Loucy (cell line): Measurements from ENCODE around the gene MKLN1.

Experiments used
- EZH2phosphoT487 ChIP-seq: fragments of 200-600 bp; IDR thresholded peaks from 2 replicates; pipeline ENCODE4 v1.6.1; 2018; ENCODE audit warnings: antibody characterized with exemption, mild to moderate bottlenecking, moderate library complexity, borderline replicate concordance
- TF ChIP-seq, protein P1 (sequence below): fragments of 200-600 bp; sonication (generic); conservative IDR thresholded peaks from 2 replicates; pipeline ENCODE4 v1.5.1; 2014; ENCODE audit warnings: mild to moderate bottlenecking, antibody characterized with exemption, low read length

DNA sequence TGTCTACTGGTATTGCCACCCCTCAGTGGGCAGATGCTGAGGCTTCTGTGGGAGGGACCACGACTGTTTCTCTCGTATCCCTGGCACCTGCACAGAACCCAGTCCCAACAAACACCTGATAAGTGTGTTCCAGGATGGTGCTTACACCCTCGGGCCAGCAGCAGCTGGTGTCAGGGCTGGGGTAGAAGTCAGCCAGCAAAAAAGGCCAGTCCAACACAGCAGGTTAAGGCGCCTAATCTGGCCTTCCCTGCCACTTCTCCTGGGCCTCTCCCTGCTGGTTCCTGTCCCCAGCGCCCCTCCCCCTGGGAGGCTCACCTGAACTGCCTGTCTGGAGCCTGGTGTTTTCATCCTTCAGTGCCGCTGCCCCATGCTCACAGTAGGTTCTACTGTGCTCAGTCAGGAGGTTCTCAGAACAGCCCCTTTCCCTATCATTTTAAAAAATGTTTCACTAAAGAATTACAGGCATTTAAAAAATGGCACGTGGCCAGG, 208.7 kb downstream of the MKLN1 start:
- TF ChIP-seq, protein P1, sequence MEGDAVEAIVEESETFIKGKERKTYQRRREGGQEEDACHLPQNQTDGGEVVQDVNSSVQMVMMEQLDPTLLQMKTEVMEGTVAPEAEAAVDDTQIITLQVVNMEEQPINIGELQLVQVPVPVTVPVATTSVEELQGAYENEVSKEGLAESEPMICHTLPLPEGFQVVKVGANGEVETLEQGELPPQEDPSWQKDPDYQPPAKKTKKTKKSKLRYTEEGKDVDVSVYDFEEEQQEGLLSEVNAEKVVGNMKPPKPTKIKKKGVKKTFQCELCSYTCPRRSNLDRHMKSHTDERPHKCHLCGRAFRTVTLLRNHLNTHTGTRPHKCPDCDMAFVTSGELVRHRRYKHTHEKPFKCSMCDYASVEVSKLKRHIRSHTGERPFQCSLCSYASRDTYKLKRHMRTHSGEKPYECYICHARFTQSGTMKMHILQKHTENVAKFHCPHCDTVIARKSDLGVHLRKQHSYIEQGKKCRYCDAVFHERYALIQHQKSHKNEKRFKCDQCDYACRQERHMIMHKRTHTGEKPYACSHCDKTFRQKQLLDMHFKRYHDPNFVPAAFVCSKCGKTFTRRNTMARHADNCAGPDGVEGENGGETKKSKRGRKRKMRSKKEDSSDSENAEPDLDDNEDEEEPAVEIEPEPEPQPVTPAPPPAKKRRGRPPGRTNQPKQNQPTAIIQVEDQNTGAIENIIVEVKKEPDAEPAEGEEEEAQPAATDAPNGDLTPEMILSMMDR = no peak
- TF ChIP-seq EZH2phosphoT487 = no peak
